Liver (tissue), 9 donors: ENCODE data around the gene WIF1. TPM values are rescaled to one million over a fixed set of nuclear protein-coding genes. Genes with fewer than 3 reads are reported as not detected.

Experiments used
- DNase-seq: peaks from one replicate; pipeline ENCODE4 v3.0.0-alpha.2; 2017; ENCODE audit warnings: low spot score
- H3K27ac ChIP-seq, 2 donors: one replicate each; pipeline ENCODE4 v1.7.0; 2013; ENCODE audit warnings: inconsistent platforms in 2 of 2, low read length in 2 of 2, control low read depth in 1 of 2, low read depth in 1 of 2, mild to moderate bottlenecking in 1 of 2
- H3K27me3 ChIP-seq, 4 donors: one replicate each; pipeline versions ENCODE4 v1.6.1 to v1.7.0; 2013; ENCODE audit warnings: low read length in 3 of 4, inconsistent platforms in 1 of 4, mild to moderate bottlenecking in 1 of 4, moderate library complexity in 1 of 4; ENCODE audit not compliant: control insufficient read depth in 4 of 4, insufficient read depth in 4 of 4
- H3K36me3 ChIP-seq, 4 donors: one replicate each; pipeline versions ENCODE4 v1.6.1 to v1.7.0; 2013; ENCODE audit warnings: low read length in 3 of 4, mild to moderate bottlenecking in 3 of 4, low read depth in 1 of 4, moderate library complexity in 1 of 4; ENCODE audit not compliant: control insufficient read depth in 4 of 4, insufficient read depth in 3 of 4
- H3K4me1 ChIP-seq, 4 donors: one replicate each; pipeline versions ENCODE4 v1.6.1 to v1.7.0; 2013; ENCODE audit warnings: low read length in 3 of 4, mild to moderate bottlenecking in 3 of 4, moderate library complexity in 1 of 4; ENCODE audit not compliant: control insufficient read depth in 4 of 4, insufficient read depth in 4 of 4
- H3K4me3 ChIP-seq, 3 donors: one replicate each; pipeline versions ENCODE4 v1.6.1 to v1.7.0; 2013; ENCODE audit warnings: low read length in 3 of 3, control low read depth in 1 of 3, low read depth in 1 of 3, mild to moderate bottlenecking in 1 of 3
- H3K9ac ChIP-seq, 2 donors: one replicate each; pipeline ENCODE4 v1.7.0; 2013; ENCODE audit warnings: low read length in 2 of 2, mild to moderate bottlenecking in 2 of 2, moderate library complexity in 2 of 2, control low read depth in 1 of 2, low read depth in 1 of 2
- H3K9me3 ChIP-seq, 4 donors: one replicate each; pipeline versions ENCODE4 v1.6.1 to v1.7.0; 2013; ENCODE audit warnings: low read length in 3 of 4; ENCODE audit not compliant: control insufficient read depth in 4 of 4
- CTCF ChIP-seq: fragments of 150-350 bp; IDR thresholded peaks from 2 replicates; pipeline ENCODE4 v1.5.1; 2017; ENCODE audit warnings: improper control_type of control experiment, low read depth, low read length; ENCODE audit not compliant: missing input control
- EGR1 ChIP-seq, 2 donors: IDR thresholded peaks; 2 replicates each; pipeline ENCODE4 v1.6.1; 2016 to 2018; ENCODE audit warnings: antibody characterized with exemption in 2 of 2, low read depth in 2 of 2
- FOXA1 ChIP-seq: IDR thresholded peaks from 2 replicates; pipeline ENCODE4 v1.6.1; 2016; ENCODE audit warnings: antibody characterized with exemption
- FOXA2 ChIP-seq: IDR thresholded peaks from 2 replicates; pipeline ENCODE4 v1.6.1; 2016; ENCODE audit warnings: antibody characterized with exemption
- GABPA ChIP-seq, 2 donors: IDR thresholded peaks in 1 of 2; conservative IDR thresholded peaks in 1 of 2; 2 replicates each; pipeline ENCODE4 v1.6.1; 2016; ENCODE audit warnings: antibody characterized with exemption in 2 of 2, mild to moderate bottlenecking in 1 of 2, moderate library complexity in 1 of 2
- HNF4A ChIP-seq, 2 donors: conservative IDR thresholded peaks; 2 replicates each; pipeline ENCODE4 v1.6.1; 2016; ENCODE audit warnings: antibody characterized with exemption in 2 of 2, mild to moderate bottlenecking in 2 of 2
- HNF4G ChIP-seq: IDR thresholded peaks from 2 replicates; pipeline ENCODE4 v1.6.1; 2016; ENCODE audit warnings: antibody characterized with exemption
- JUND ChIP-seq, 2 donors: IDR thresholded peaks; 2 replicates each; pipeline ENCODE4 v1.6.1; 2016; ENCODE audit warnings: antibody characterized with exemption in 2 of 2
- MAX ChIP-seq: IDR thresholded peaks from 2 replicates; pipeline ENCODE4 v1.6.1; 2016; ENCODE audit warnings: antibody characterized with exemption
- RAD21 ChIP-seq, 2 donors: IDR thresholded peaks; 2 replicates each; pipeline ENCODE4 v1.6.1; 2016; ENCODE audit warnings: antibody characterized with exemption in 2 of 2, mild to moderate bottlenecking in 2 of 2
- RXRA ChIP-seq, 2 donors: IDR thresholded peaks; 2 replicates each; pipeline ENCODE4 v1.6.1; 2017 to 2018; ENCODE audit warnings: antibody characterized with exemption in 2 of 2, mild to moderate bottlenecking in 1 of 2
- SP1 ChIP-seq: IDR thresholded peaks from 2 replicates; pipeline ENCODE4 v1.6.1; 2018; ENCODE audit warnings: antibody characterized with exemption, mild to moderate bottlenecking
- TAF1 ChIP-seq: conservative IDR thresholded peaks from 2 replicates; pipeline ENCODE4 v1.6.1; 2016; ENCODE audit warnings: antibody characterized with exemption, mild to moderate bottlenecking
- YY1 ChIP-seq: IDR thresholded peaks from 2 replicates; pipeline ENCODE4 v1.6.1; 2016; ENCODE audit warnings: antibody characterized with exemption, mild to moderate bottlenecking
- ZBTB33 ChIP-seq: IDR thresholded peaks from 2 replicates; pipeline ENCODE4 v1.6.1; 2016; ENCODE audit warnings: antibody characterized with exemption
- WGBS: extraction: QIAGEN DNeasy Blood & Tissue Kit; methylation state at CpG from one replicate; pipeline ENCODE4 v1.1.7; 2013; 5-methylcytosine and 5-hydroxymethylcytosine counted together
- polyA plus RNA-seq, 2 donors: library from polyadenylated mRNA; stranded (reverse) in 1 of 2; unstranded in 1 of 2; fragments of 200-250 nt in 1 of 2; fragments of >200 nt in 1 of 2; fragmentation: Nextera tagmentation in 1 of 2; extraction: Ambion mirVana in 1 of 2; gene quantifications; one replicate each; pipeline versions ENCODE4 v1.2.1 to v1.2.3, GENCODE V29; 2013 to 2015
- total RNA-seq, 2 donors: library from RNA; depleted of rRNA; stranded (reverse); fragments of >200 nt; gene quantifications; one replicate each; pipeline ENCODE4 v1.2.3, GENCODE V29; 2014
- TF ChIP-seq, protein P1 (sequence below): IDR thresholded peaks from 2 replicates; pipeline ENCODE4 v1.6.1; 2016; ENCODE audit warnings: antibody characterized with exemption, mild to moderate bottlenecking
- TF ChIP-seq, protein P2 (sequence below): IDR thresholded peaks from 2 replicates; pipeline ENCODE4 v1.6.1; 2016; ENCODE audit warnings: antibody characterized with exemption
- donor health status: healthy.
- donor health status: healthy.
- donor health status: healthy.
- donor health status: healthy.
- donor health status: healthy.

The WIF1 gene
- total and polyA plus RNA-seq, 4 donors, result not detected

DNA sequence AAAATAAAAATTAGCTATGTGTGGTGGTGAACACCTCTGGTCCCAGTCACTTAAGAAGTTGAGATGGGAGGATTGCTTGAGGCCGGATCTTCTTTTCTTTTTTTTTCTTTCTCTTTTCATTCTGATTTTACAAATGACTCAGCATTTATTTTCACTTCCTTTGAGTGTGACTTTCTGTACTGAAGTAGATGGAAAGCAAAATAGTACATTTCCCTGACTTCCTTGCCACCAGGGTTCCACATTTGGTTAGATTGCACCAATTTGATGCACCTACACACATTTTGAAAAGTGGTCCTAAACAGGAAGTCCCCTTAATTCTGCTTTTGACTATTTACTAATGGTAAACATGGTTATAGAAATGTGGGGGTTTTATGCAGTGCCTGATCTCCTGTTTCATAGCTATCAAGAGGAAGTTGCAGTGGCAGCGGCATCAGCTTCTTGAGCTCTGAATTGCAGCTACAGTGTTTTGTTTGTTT lies 35.3 kb upstream of the WIF1 start:
- no peaks in the 10 kb centered on the region for H3K4me1 ChIP-seq
- H3K36me3 ChIP-seq, result no peaks in the 10 kb centered on the region
- DNase-seq, result no peak
- H3K27me3 ChIP-seq, result no peaks in the 10 kb centered on the region
- 63% methylated on average over 2 of the region's 2 CpGs for WGBS
- H3K9ac ChIP-seq, result no peak overlapping the region
- H3K4me3 ChIP-seq, result no peak overlapping the region
- TF ChIP-seq HNF4A (conservative IDR thresholded peaks at IDR 0.05) (no peak), CTCF (no peak), RAD21 (IDR thresholded peaks at IDR 0.05) (no peak), FOXA1 (no peak), MAX (no peak), EGR1 (IDR thresholded peaks at IDR 0.05; ENCODE audit: low read depth in 2 of 2) (no peak), FOXA2 (no peak), SP1 (no peak), GABPA (IDR thresholded peaks at IDR 0.05 in 1 of 2, conservative IDR thresholded peaks at IDR 0.05 in 1 of 2) (no peak), ZBTB33 (no peak), JUND (IDR thresholded peaks at IDR 0.05) (no peak), TAF1 (no peak), YY1 (no peak)
- TF ChIP-seq, protein P1, sequence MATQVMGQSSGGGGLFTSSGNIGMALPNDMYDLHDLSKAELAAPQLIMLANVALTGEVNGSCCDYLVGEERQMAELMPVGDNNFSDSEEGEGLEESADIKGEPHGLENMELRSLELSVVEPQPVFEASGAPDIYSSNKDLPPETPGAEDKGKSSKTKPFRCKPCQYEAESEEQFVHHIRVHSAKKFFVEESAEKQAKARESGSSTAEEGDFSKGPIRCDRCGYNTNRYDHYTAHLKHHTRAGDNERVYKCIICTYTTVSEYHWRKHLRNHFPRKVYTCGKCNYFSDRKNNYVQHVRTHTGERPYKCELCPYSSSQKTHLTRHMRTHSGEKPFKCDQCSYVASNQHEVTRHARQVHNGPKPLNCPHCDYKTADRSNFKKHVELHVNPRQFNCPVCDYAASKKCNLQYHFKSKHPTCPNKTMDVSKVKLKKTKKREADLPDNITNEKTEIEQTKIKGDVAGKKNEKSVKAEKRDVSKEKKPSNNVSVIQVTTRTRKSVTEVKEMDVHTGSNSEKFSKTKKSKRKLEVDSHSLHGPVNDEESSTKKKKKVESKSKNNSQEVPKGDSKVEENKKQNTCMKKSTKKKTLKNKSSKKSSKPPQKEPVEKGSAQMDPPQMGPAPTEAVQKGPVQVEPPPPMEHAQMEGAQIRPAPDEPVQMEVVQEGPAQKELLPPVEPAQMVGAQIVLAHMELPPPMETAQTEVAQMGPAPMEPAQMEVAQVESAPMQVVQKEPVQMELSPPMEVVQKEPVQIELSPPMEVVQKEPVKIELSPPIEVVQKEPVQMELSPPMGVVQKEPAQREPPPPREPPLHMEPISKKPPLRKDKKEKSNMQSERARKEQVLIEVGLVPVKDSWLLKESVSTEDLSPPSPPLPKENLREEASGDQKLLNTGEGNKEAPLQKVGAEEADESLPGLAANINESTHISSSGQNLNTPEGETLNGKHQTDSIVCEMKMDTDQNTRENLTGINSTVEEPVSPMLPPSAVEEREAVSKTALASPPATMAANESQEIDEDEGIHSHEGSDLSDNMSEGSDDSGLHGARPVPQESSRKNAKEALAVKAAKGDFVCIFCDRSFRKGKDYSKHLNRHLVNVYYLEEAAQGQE, result no peak
- TF ChIP-seq, protein P2, sequence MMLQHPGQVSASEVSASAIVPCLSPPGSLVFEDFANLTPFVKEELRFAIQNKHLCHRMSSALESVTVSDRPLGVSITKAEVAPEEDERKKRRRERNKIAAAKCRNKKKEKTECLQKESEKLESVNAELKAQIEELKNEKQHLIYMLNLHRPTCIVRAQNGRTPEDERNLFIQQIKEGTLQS, result no peak
- no peaks in the 10 kb centered on the region for H3K9me3 ChIP-seq
- H3K27ac ChIP-seq, result no peak overlapping the region

DNA sequence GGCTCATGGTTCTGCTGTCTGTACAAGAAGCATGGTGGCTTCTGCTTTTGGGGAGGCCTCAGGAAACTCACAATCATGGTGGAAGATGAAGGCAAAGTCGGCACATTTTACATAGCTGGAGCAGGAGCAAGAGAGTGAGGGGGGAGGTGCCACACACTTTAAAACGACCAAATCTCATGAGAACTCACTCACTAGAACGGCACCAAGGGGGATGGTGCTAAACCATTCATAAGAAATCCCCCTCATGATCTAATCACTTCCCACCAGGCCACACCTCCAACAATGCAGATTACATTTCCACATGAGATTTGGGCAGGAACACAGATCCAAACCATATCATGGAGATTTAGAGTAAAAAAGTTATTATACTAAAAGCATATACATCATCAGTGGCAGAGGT lies 34.7 kb upstream of the WIF1 start:
- H3K4me1 ChIP-seq, result no peaks in the 10 kb centered on the region
- DNase-seq, result no peak
- no peaks in the 10 kb centered on the region for H3K27me3 ChIP-seq
- H3K4me3 ChIP-seq, result no peak overlapping the region
- TF ChIP-seq TAF1, result no peak
- TF ChIP-seq ZBTB33, result no peak
- no peak for TF ChIP-seq HNF4A (conservative IDR thresholded peaks at IDR 0.05)
- TF ChIP-seq HNF4G, result no peak
- TF ChIP-seq MAX, result no peak
- no peak for TF ChIP-seq EGR1 (IDR thresholded peaks at IDR 0.05; ENCODE audit: low read depth in 2 of 2)
- TF ChIP-seq, protein P1, result no peak
- no peak for TF ChIP-seq RXRA (IDR thresholded peaks at IDR 0.05)
- H3K9me3 ChIP-seq, result no peaks in the 10 kb centered on the region
- H3K36me3 ChIP-seq, result no peaks in the 10 kb centered on the region
- 66% methylated on average over 3 of the region's 3 CpGs for WGBS
- H3K27ac ChIP-seq, result no peak overlapping the region
- H3K9ac ChIP-seq, result no peak overlapping the region
